A549 (cell line): Measurements from ENCODE around the gene ADK. TPM values are rescaled to one million over a fixed set of nuclear protein-coding genes. Genes with fewer than 3 reads are reported as not detected.
A peak's percentile ranks its signal among the peaks of the same experiment; 100 is the strongest.

Source experiments
- ATAC-seq, 2 experiments: fragments of 200-7000 bp in 1 of 2; fragments of >200 bp in 1 of 2; cut with Nextera tagmentation in 1 of 2; cut with Tn5 transposase in 1 of 2; 3 replicates each; pipeline versions ENCODE4 v1.8.0 to v1.9.1; 2018 to 2020; ENCODE audit warnings: mild to moderate bottlenecking in 1 of 2, moderate library complexity in 1 of 2
- CTCF ChIA-PET: fragments of 300-600 bp; sonication (Branson Sonifier 250); formaldehyde crosslinking; extraction: SDS; loops from one replicate; lab custom pipeline; 2021; ENCODE audit warnings: antibody characterized with exemption, inconsistent platforms; lab: Yijun Ruan, JAX
- POLR2A ChIA-PET: fragments of 350-600 bp; formaldehyde crosslinking; extraction: SDS; loops from one replicate; lab custom pipeline; 2021; ENCODE audit warnings: antibody characterized with exemption, inconsistent platforms; lab: Yijun Ruan, JAX
- DNase-seq, 2 experiments: peaks; one replicate each; pipeline versions ENCODE4 v3.0.0 to v3.0.0-alpha.2; 2011 to 2016; ENCODE audit warnings: low read depth in 1 of 2, low spot score in 1 of 2
- FAIRE-seq: peaks from 2 replicates; lab custom pipeline; 2011; peaks lifted over from hg19 to GRCh38; lab: Jason Lieb, UNC
- H3K27ac ChIP-seq, 2 experiments: fragments of >200 bp; sonication (Bioruptor Twin); formaldehyde crosslinking; 3 replicates each; pipeline ENCODE4 v1.5.1; 2016 to 2017
- H3K4me1 ChIP-seq: fragments of >200 bp; sonication (Bioruptor Twin); formaldehyde crosslinking; 3 replicates; pipeline ENCODE4 v1.6.1; 2016
- H3K4me2 ChIP-seq: fragments of >200 bp; sonication (Bioruptor Twin); formaldehyde crosslinking; 3 replicates; pipeline ENCODE4 v1.6.1; 2016
- H3K4me3 ChIP-seq: fragments of >200 bp; sonication (Bioruptor Twin); formaldehyde crosslinking; 3 replicates; pipeline ENCODE4 v1.5.1; 2016
- H3K9me3 ChIP-seq: fragments of >200 bp; sonication (Bioruptor Twin); formaldehyde crosslinking; 3 replicates; pipeline ENCODE4 v1.6.1; 2016
- CBX2 ChIP-seq: fragments of 200-600 bp; sonication (generic); IDR thresholded peaks from 2 replicates; pipeline ENCODE4 v1.6.1; 2016; ENCODE audit warnings: low read depth, mild to moderate bottlenecking, borderline replicate concordance
- CEBPB ChIP-seq, 2 experiments: fragments of >200 bp in 1 of 2; sonication (Bioruptor Twin) in 1 of 2; formaldehyde crosslinking in 1 of 2; IDR thresholded peaks; 2 replicates each; pipeline ENCODE4 v1.6.1; 2012 to 2016
- CHD4 ChIP-seq: fragments of 200-600 bp; sonication (generic); IDR thresholded peaks from 2 replicates; pipeline ENCODE4 v1.6.1; 2016; ENCODE audit warnings: antibody characterized with exemption, mild to moderate bottlenecking, borderline replicate concordance
- EHF ChIP-seq: fragments of 250-450 bp; sonication (Bioruptor Pico); IDR thresholded peaks from 2 replicates; pipeline ENCODE4 v1.5.0; 2020; ENCODE audit warnings: mild to moderate bottlenecking
- EHMT2 ChIP-seq: fragments of 200-600 bp; sonication (generic); IDR thresholded peaks from 2 replicates; pipeline ENCODE4 v1.6.1; 2016; ENCODE audit warnings: antibody characterized with exemption, low read depth, mild to moderate bottlenecking, moderate library complexity
- ESRRA ChIP-seq: fragments of 150-350 bp; IDR thresholded peaks from 2 replicates; pipeline ENCODE4 v1.6.1; 2014; ENCODE audit warnings: mild to moderate bottlenecking, low read length, borderline replicate concordance
- FOSB ChIP-seq: fragments of 250-450 bp; sonication (Bioruptor Pico); IDR thresholded peaks from 2 replicates; pipeline ENCODE4 v1.5.0; 2020; ENCODE audit warnings: mild to moderate bottlenecking, moderate library complexity
- FOSL2 ChIP-seq, 2 experiments: fragments of 450-650 bp in 1 of 2; fragments of >200 bp in 1 of 2; sonication (Bioruptor Twin) in 1 of 2; formaldehyde crosslinking; IDR thresholded peaks; 2 replicates each; pipeline versions ENCODE4 v1.5.0 to v1.6.1; 2016 to 2020; ENCODE audit warnings: mild to moderate bottlenecking in 1 of 2, moderate library complexity in 1 of 2
- HEYL ChIP-seq: fragments of 250-450 bp; sonication (Bioruptor Pico); IDR thresholded peaks from 2 replicates; pipeline ENCODE4 v1.8.0; 2021; ENCODE audit warnings: mild to moderate bottlenecking, moderate library complexity
- HOXA7 ChIP-seq: fragments of 250-450 bp; sonication (Bioruptor Pico); IDR thresholded peaks from 2 replicates; pipeline ENCODE4 v1.5.0; 2020; ENCODE audit warnings: mild to moderate bottlenecking, moderate library complexity
- HOXB13 ChIP-seq: fragments of 250-450 bp; sonication (Bioruptor Pico); IDR thresholded peaks from 2 replicates; pipeline ENCODE4 v1.5.0; 2020; ENCODE audit warnings: low read depth, mild to moderate bottlenecking, moderate library complexity
- JUN ChIP-seq, 2 experiments: fragments of >200 bp; sonication (Bioruptor Twin); formaldehyde crosslinking; IDR thresholded peaks; 2 replicates in 1 of 2; 3 replicates in 1 of 2; pipeline ENCODE4 v1.6.1; 2016 to 2017
- MAZ ChIP-seq: fragments of 150-350 bp; IDR thresholded peaks from 2 replicates; pipeline ENCODE4 v1.6.1; 2014; ENCODE audit warnings: antibody characterized with exemption, low read depth, low read length, borderline replicate concordance
- NFE2L2 ChIP-seq: fragments of 150-350 bp; conservative IDR thresholded peaks from 2 replicates; pipeline ENCODE4 v1.6.1; 2014; ENCODE audit warnings: low read length
- NPAS2 ChIP-seq: fragments of 250-450 bp; sonication (Bioruptor Pico); IDR thresholded peaks from 2 replicates; pipeline ENCODE4 v1.8.0; 2022; ENCODE audit warnings: mild to moderate bottlenecking, moderate library complexity, borderline replicate concordance
- NR3C1 ChIP-seq: fragments of >200 bp; sonication (Bioruptor Twin); formaldehyde crosslinking; IDR thresholded peaks from 3 replicates; pipeline ENCODE4 v1.6.1; 2017
- PHF8 ChIP-seq: fragments of 200-600 bp; sonication (generic); IDR thresholded peaks from 2 replicates; pipeline ENCODE4 v1.6.1; 2016; ENCODE audit warnings: low read depth, mild to moderate bottlenecking, antibody characterized with exemption, moderate library complexity, borderline replicate concordance
- POLR2A ChIP-seq: IDR thresholded peaks from 2 replicates; pipeline ENCODE4 v1.6.1; 2012; ENCODE audit warnings: mild to moderate bottlenecking, low read length
- RAD21 ChIP-seq, 2 experiments: fragments of >200 bp in 1 of 2; sonication (Bioruptor Twin) in 1 of 2; formaldehyde crosslinking in 1 of 2; IDR thresholded peaks in 1 of 2; conservative IDR thresholded peaks in 1 of 2; 2 replicates in 1 of 2; 3 replicates in 1 of 2; pipeline ENCODE4 v1.6.1; 2012 to 2018; ENCODE audit warnings: inconsistent platforms in 1 of 2
- RFX5 ChIP-seq: fragments of 450-650 bp; IDR thresholded peaks from 2 replicates; pipeline ENCODE4 v1.7.1; 2014; ENCODE audit warnings: antibody characterized with exemption, mild to moderate bottlenecking, moderate library complexity
- SMC3 ChIP-seq: fragments of >200 bp; sonication (Bioruptor Twin); formaldehyde crosslinking; IDR thresholded peaks from 3 replicates; pipeline ENCODE4 v1.6.1; 2018; ENCODE audit warnings: inconsistent platforms
- TFCP2L1 ChIP-seq: fragments of 250-450 bp; sonication (Bioruptor Pico); IDR thresholded peaks from 2 replicates; pipeline ENCODE4 v1.5.0; 2021; ENCODE audit warnings: mild to moderate bottlenecking
- TP53 ChIP-seq: fragments of 250-450 bp; sonication (Bioruptor Pico); IDR thresholded peaks from 2 replicates; pipeline ENCODE4 v1.5.0; 2021; ENCODE audit warnings: mild to moderate bottlenecking, moderate library complexity
- ZC3H11A ChIP-seq: fragments of 450-650 bp; IDR thresholded peaks from 2 replicates; pipeline ENCODE4 v1.6.1; 2014; ENCODE audit warnings: antibody characterized with exemption, mild to moderate bottlenecking
- ZFP36 ChIP-seq: fragments of 450-650 bp; IDR thresholded peaks from 2 replicates; pipeline ENCODE4 v1.6.1; 2014; ENCODE audit warnings: borderline replicate concordance; ENCODE audit not compliant: partially characterized antibody
- ZNF302 ChIP-seq: fragments of 250-450 bp; sonication (Bioruptor Pico); IDR thresholded peaks from 2 replicates; pipeline ENCODE4 v1.9.0; 2021; ENCODE audit warnings: inconsistent platforms, mild to moderate bottlenecking, moderate library complexity
- WGBS: methylation state at CpG from one replicate; pipeline ENCODE4 v1.1.6; 2017; ENCODE audit errors: missing lambda C conversion rate; 5-methylcytosine and 5-hydroxymethylcytosine counted together
- polyA plus RNA-seq, 4 experiments: library from polyadenylated mRNA; depleted of rRNA in 3 of 4; stranded (reverse); fragments of >200 nt; fragmentation: RNase III in 1 of 4; extraction: RNeasy Plus Mini Kit Qiagen cat#74134 plus additional on column Dnase treatment in 1 of 4; gene quantifications; 2 replicates in 3 of 4; 3 replicates in 1 of 4; pipeline ENCODE4 v1.2.3, GENCODE V29; 2011 to 2017
- TF ChIP-seq, protein P1 (sequence below): fragments of >200 bp; sonication (Bioruptor Twin); formaldehyde crosslinking; IDR thresholded peaks from 3 replicates; pipeline ENCODE4 v1.5.1; 2016
- TF ChIP-seq, protein P2 (sequence below): fragments of 150-350 bp; IDR thresholded peaks from 2 replicates; pipeline ENCODE4 v1.6.1; 2014; ENCODE audit warnings: low read depth, mild to moderate bottlenecking, low read length
- TF ChIP-seq, protein P3 (sequence below): fragments of >200 bp; sonication (Bioruptor Twin); formaldehyde crosslinking; IDR thresholded peaks from 2 replicates; pipeline ENCODE4 v1.6.1; 2016
- TF ChIP-seq, protein P4 (sequence below): IDR thresholded peaks from 2 replicates; pipeline ENCODE4 v1.6.1; 2012
- TF ChIP-seq, protein P5 (sequence below): fragments of >200 bp; sonication (Bioruptor Twin); formaldehyde crosslinking; IDR thresholded peaks from 3 replicates; pipeline ENCODE4 v1.6.1; 2016

The ADK gene
- polyA plus RNA-seq, 2 of the 4 experiments (the other 2 are of a cell fraction), result 35.8 to 40.7 TPM

DNA sequence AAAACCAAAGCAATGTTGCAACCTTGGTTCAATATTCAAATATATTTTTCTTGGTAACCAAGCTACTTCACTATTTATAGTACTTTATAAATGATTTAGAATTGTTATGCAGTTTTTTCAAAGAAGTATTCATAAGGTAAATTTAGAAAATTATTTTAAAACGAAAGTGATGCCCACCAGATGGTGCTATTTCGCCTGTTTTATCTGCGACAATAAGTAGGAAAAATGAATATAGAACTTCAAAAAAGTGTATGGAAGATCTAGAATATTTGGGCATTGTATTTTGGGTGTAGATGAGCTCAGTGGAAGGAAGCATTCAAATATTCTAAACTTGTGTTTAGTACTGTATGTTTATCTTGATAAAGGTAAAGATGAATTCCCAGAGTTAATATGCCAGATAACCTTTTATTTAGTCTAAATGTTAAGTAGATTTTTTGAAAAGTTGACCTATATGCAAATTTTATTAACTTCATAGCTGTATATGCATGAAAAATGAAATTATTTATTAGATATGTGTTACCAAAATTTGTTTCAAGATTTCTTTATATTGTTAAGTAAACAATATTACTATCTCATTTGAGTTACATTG lies 93.2 kb downstream of the ADK start:
- Histone ChIP-seq H3K4me3 (no peak overlapping the region), H3K27ac (no peak overlapping the region), H3K9me3 (no peaks in the 10 kb centered on the region), H3K4me1 (no peaks in the 10 kb centered on the region), H3K4me2 (no peak overlapping the region)
- ATAC-seq, result no peak
- FAIRE-seq, result peak; percentile 36
- peak in 1 of 2 experiments; percentile 61 for DNase-seq
- TF ChIP-seq MAZ, result no peak
- TF ChIP-seq PHF8, result no peak
- TF ChIP-seq NR3C1, result no peak
- TF ChIP-seq, protein P1, sequence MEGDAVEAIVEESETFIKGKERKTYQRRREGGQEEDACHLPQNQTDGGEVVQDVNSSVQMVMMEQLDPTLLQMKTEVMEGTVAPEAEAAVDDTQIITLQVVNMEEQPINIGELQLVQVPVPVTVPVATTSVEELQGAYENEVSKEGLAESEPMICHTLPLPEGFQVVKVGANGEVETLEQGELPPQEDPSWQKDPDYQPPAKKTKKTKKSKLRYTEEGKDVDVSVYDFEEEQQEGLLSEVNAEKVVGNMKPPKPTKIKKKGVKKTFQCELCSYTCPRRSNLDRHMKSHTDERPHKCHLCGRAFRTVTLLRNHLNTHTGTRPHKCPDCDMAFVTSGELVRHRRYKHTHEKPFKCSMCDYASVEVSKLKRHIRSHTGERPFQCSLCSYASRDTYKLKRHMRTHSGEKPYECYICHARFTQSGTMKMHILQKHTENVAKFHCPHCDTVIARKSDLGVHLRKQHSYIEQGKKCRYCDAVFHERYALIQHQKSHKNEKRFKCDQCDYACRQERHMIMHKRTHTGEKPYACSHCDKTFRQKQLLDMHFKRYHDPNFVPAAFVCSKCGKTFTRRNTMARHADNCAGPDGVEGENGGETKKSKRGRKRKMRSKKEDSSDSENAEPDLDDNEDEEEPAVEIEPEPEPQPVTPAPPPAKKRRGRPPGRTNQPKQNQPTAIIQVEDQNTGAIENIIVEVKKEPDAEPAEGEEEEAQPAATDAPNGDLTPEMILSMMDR, result peak; percentile 85
- no peak for TF ChIP-seq TP53
- TF ChIP-seq SMC3, result peak; percentile 83
- TF ChIP-seq FOSB, result no peak
- TF ChIP-seq HOXA7 (CRISPR knock-in tag), result no peak
- no peak for TF ChIP-seq TFCP2L1 (CRISPR knock-in tag)
- TF ChIP-seq RAD21 (conservative IDR thresholded peaks at IDR 0.05 in 1 of 2, IDR thresholded peaks at IDR 0.05 in 1 of 2), result peak; percentile 67 to 78
- POLR2A ChIA-PET, result no interaction called here
- CTCF ChIA-PET, result interaction anchor here (0.7 to 11.6 kb wide), 29 partner anchors 10 to 1013 kb away, joined by 3 to 210 read pairs (median 4); partner anchors contain the start of gene COMTD1
- WGBS, result 5% methylated on average over 3 of the region's 3 CpGs

DNA sequence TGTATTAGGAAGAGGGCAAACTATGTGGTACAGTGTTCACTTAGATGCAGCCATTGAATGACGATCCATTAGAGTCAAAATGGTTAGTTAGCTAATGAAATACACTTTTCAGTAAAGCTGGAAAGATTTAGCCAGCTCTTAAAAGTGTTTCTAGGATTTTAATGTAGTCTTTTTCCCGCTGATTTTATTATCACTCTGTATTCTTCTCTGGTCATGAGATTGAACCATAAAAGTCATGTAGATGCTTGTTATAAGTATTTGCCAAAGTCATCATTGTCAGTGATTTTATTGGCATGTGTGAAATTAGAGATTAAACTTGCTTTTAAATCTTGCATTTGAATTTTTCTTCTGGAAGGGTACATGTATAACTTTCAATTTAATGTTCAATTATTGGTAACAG lies 93.8 kb downstream of the ADK start:
- TF ChIP-seq FOSB, result no peak
- TF ChIP-seq CHD4, result no peak
- TF ChIP-seq CEBPB (IDR thresholded peaks at IDR 0.05), result no peak
- no peak for TF ChIP-seq POLR2A
- TF ChIP-seq HEYL, result no peak
- no peak for TF ChIP-seq RFX5
- no peak for TF ChIP-seq HOXA7 (CRISPR knock-in tag)
- no peak for TF ChIP-seq ESRRA
- no peak for TF ChIP-seq NPAS2 (CRISPR knock-in tag)
- no peak for TF ChIP-seq EHMT2
- no peaks in the 10 kb centered on the region for H3K9me3 ChIP-seq
- ChIA-PET POLR2A (no interaction called here), CTCF (interaction anchor here (0.7 to 11.6 kb wide), 20 partner anchors 10 to 1013 kb away, joined by 3 to 210 read pairs (median 4); partner anchors contain the start of gene COMTD1)
- H3K4me3 ChIP-seq, result no peak overlapping the region
- no peaks in the 10 kb centered on the region for H3K4me1 ChIP-seq
- ATAC-seq (no peak), DNase-seq (no peak), FAIRE-seq (no peak)
- 91% methylated on average over 2 of the region's 2 CpGs for WGBS
- H3K4me2 ChIP-seq, result no peak overlapping the region
- no peak overlapping the region for H3K27ac ChIP-seq

DNA sequence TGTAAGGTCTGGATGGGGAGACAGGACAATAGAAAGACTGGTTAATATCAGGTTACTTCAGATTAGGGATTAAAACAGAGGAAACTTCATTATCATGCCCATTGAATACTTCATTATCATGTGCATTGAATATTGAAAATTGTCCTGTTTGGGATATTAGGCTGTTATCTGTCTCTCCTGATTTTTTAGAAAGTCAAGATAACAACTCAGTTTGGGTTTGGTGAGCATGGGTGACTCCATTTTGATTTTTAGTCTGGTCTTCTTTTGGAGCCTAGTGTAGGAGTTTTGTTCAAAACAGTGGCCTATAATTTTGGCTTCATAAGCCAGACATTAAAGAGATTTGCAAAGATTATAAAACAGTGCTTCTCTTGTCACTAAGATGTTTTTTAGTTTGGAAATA lies 95.5 kb downstream of the ADK start:
- DNase-seq (no peak), FAIRE-seq (no peak), ATAC-seq (no peak)
- Histone ChIP-seq H3K9me3 (no peaks in the 10 kb centered on the region), H3K27ac (no peak overlapping the region), H3K4me3 (no peak overlapping the region), H3K4me1 (no peaks in the 10 kb centered on the region), H3K4me2 (no peak overlapping the region)
- POLR2A ChIA-PET, result no interaction called here
- CTCF ChIA-PET, result interaction anchor here (1.7 to 11.6 kb wide), 2 partner anchors 856 to 989 kb away, joined by 7 to 210 read pairs; partner anchors contain the start of gene COMTD1
- TF ChIP-seq CBX2, result no peak
- TF ChIP-seq ZNF302 (CRISPR knock-in tag), result no peak
- TF ChIP-seq, protein P2, sequence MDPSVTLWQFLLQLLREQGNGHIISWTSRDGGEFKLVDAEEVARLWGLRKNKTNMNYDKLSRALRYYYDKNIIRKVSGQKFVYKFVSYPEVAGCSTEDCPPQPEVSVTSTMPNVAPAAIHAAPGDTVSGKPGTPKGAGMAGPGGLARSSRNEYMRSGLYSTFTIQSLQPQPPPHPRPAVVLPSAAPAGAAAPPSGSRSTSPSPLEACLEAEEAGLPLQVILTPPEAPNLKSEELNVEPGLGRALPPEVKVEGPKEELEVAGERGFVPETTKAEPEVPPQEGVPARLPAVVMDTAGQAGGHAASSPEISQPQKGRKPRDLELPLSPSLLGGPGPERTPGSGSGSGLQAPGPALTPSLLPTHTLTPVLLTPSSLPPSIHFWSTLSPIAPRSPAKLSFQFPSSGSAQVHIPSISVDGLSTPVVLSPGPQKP, result no peak
- no peak for TF ChIP-seq HOXB13 (CRISPR knock-in tag)
- TF ChIP-seq NFE2L2, result no peak
- TF ChIP-seq EHMT2, result no peak
- TF ChIP-seq, protein P3, sequence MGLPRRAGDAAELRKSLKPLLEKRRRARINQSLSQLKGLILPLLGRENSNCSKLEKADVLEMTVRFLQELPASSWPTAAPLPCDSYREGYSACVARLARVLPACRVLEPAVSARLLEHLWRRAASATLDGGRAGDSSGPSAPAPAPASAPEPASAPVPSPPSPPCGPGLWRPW, result no peak
- TF ChIP-seq ZC3H11A, result no peak
- TF ChIP-seq, protein P4, sequence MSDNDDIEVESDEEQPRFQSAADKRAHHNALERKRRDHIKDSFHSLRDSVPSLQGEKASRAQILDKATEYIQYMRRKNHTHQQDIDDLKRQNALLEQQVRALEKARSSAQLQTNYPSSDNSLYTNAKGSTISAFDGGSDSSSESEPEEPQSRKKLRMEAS, result no peak
- TF ChIP-seq EHF (CRISPR knock-in tag), result no peak
- TF ChIP-seq CHD4, result no peak
- TF ChIP-seq CEBPB (IDR thresholded peaks at IDR 0.05), result no peak
- no peak for TF ChIP-seq ZFP36
- TF ChIP-seq JUN (IDR thresholded peaks at IDR 0.05), result no peak
- TF ChIP-seq FOSL2 (IDR thresholded peaks at IDR 0.05), result no peak
- no peak for TF ChIP-seq FOSL2 (CRISPR knock-in tag; IDR thresholded peaks at IDR 0.05)
- TF ChIP-seq, protein P5, sequence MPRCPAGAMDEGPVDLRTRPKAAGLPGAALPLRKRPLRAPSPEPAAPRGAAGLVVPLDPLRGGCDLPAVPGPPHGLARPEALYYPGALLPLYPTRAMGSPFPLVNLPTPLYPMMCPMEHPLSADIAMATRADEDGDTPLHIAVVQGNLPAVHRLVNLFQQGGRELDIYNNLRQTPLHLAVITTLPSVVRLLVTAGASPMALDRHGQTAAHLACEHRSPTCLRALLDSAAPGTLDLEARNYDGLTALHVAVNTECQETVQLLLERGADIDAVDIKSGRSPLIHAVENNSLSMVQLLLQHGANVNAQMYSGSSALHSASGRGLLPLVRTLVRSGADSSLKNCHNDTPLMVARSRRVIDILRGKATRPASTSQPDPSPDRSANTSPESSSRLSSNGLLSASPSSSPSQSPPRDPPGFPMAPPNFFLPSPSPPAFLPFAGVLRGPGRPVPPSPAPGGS, result no peak
- TF ChIP-seq SMC3, result no peak
- TF ChIP-seq NPAS2 (CRISPR knock-in tag), result no peak
